HepG2 (cell line): ENCODE measurements around the gene FOXI3.

ENCODE experiments used
- CTCF ChIP-seq: sonication (generic); formaldehyde crosslinking; IDR thresholded peaks from 2 replicates; pipeline ENCODE4 v1.5.0; 2020; ENCODE audit warnings: mild to moderate bottlenecking, missing genetic modification reagents, moderate library complexity
- NFYB ChIP-seq: sonication (generic); formaldehyde crosslinking; IDR thresholded peaks from 2 replicates; pipeline ENCODE4 v1.4.0; 2020; ENCODE audit warnings: missing genetic modification reagents
- PAX8 ChIP-seq: sonication (generic); formaldehyde crosslinking; IDR thresholded peaks from 2 replicates; pipeline ENCODE4 v1.8.0; 2022; ENCODE audit warnings: mild to moderate bottlenecking, missing genetic modification reagents, borderline replicate concordance
- SMC3 ChIP-seq: IDR thresholded peaks from 2 replicates; pipeline ENCODE4 v1.6.1; 2011; ENCODE audit warnings: low read length, improper control_type of control experiment
- ZNF24 ChIP-seq: fragments of 450-650 bp; IDR thresholded peaks from 2 replicates; pipeline ENCODE4 v1.6.1; 2017; ENCODE audit warnings: antibody characterized with exemption, mild to moderate bottlenecking
- ZNF251 ChIP-seq: sonication (generic); formaldehyde crosslinking; IDR thresholded peaks from 2 replicates; pipeline ENCODE4 v1.9.0; 2021; ENCODE audit warnings: mild to moderate bottlenecking, missing genetic modification reagents

DNA sequence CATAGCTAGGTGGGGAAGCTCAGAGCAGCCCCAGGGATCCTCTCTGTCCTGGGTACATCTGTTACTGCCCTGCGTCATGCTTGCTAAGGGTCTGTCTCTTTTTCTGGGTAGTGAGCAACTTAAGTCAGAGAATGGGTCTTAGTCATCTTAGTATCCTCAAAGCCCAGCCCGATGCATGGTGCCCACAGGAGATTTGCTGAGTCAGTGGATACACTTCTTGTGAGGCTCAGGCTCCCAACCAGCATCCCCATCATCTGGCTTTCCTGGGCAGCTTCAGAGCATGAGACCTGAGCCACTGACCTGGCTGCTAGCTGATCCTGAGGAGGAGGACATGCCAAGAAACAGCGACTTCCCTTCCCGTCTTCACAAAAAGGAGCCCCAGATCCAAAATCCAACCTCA lies 10.0 kb downstream of the FOXI3 start:
- TF ChIP-seq SMC3 (no peak), NFYB (CRISPR knock-in tag) (no peak), ZNF24 (no peak), CTCF (CRISPR knock-in tag) (no peak), ZNF251 (CRISPR knock-in tag) (no peak), PAX8 (CRISPR knock-in tag) (no peak)
